HepG2 (cell line): ENCODE measurements around the gene THSD8. TPM values are rescaled to one million over a fixed set of nuclear protein-coding genes. Genes with fewer than 3 reads are reported as not detected.

Experiments used
- ASH2L ChIP-seq: fragments of 300-600, 200-600 bp; sonication (generic); IDR thresholded peaks from 2 replicates; pipeline ENCODE4 v1.7.0; 2017; ENCODE audit warnings: low read depth, mild to moderate bottlenecking, moderate library complexity, mixed read lengths, low read length; ENCODE audit not compliant: insufficient read length
- ERF ChIP-seq: IDR thresholded peaks from 2 replicates; pipeline ENCODE4 v1.6.1; 2018; ENCODE audit warnings: missing biosample characterization, missing genetic modification reagents
- HDAC1 ChIP-seq: sonication (generic); formaldehyde crosslinking; IDR thresholded peaks from 2 replicates; pipeline ENCODE4 v1.5.1; 2020; ENCODE audit warnings: mild to moderate bottlenecking, missing genetic modification reagents
- JUN ChIP-seq: sonication (generic); formaldehyde crosslinking; IDR thresholded peaks from 2 replicates; pipeline ENCODE4 v1.4.0; 2020; ENCODE audit warnings: mild to moderate bottlenecking, missing genetic modification reagents
- NR2F2 ChIP-seq: IDR thresholded peaks from 2 replicates; pipeline ENCODE4 v1.6.1; 2012; ENCODE audit warnings: low read depth, inconsistent platforms, borderline replicate concordance
- RFXANK ChIP-seq: IDR thresholded peaks from 2 replicates; pipeline ENCODE4 v1.6.1; 2016
- RFXAP ChIP-seq: sonication (generic); formaldehyde crosslinking; IDR thresholded peaks from 2 replicates; pipeline ENCODE4 v1.4.0; 2020; ENCODE audit warnings: missing genetic modification reagents, borderline replicate concordance
- TOE1 ChIP-seq: sonication (generic); formaldehyde crosslinking; IDR thresholded peaks from 2 replicates; pipeline ENCODE4 v1.4.0; 2020; ENCODE audit warnings: mild to moderate bottlenecking, missing genetic modification reagents
- ZNF337 ChIP-seq: sonication (generic); formaldehyde crosslinking; IDR thresholded peaks from 2 replicates; pipeline ENCODE4 v1.5.1; 2020; ENCODE audit warnings: missing genetic modification reagents, low read depth, mild to moderate bottlenecking, borderline replicate concordance
- ZNF343 ChIP-seq: sonication (generic); formaldehyde crosslinking; IDR thresholded peaks from 2 replicates; pipeline ENCODE4 v1.4.0; 2020; ENCODE audit warnings: mild to moderate bottlenecking, missing genetic modification reagents
- ZNF496 ChIP-seq: sonication (generic); formaldehyde crosslinking; IDR thresholded peaks from 2 replicates; pipeline ENCODE4 v1.8.1; 2023; ENCODE audit warnings: mild to moderate bottlenecking, moderate library complexity, missing genetic modification reagents; ENCODE audit not compliant: insufficient replicate concordance
- ZNF543 ChIP-seq: sonication (generic); formaldehyde crosslinking; IDR thresholded peaks from 2 replicates; pipeline ENCODE4 v1.4.0; 2020; ENCODE audit warnings: mild to moderate bottlenecking, missing genetic modification reagents
- ZSCAN12 ChIP-seq: sonication (generic); formaldehyde crosslinking; IDR thresholded peaks from 2 replicates; pipeline ENCODE4 v1.9.0; 2021; ENCODE audit warnings: mild to moderate bottlenecking, missing genetic modification reagents
- ZSCAN31 ChIP-seq: sonication (generic); formaldehyde crosslinking; IDR thresholded peaks from 2 replicates; pipeline ENCODE4 v1.5.0; 2020; ENCODE audit warnings: low read depth, mild to moderate bottlenecking, missing genetic modification reagents
- polyA plus RNA-seq, 8 experiments: library from polyadenylated mRNA; depleted of rRNA in 3 of 8; stranded (reverse) in 7 of 8; unstranded in 1 of 8; fragments of >200 nt; fragmentation: Illumina TruSeq in 4 of 8; extraction: Trizol in 4 of 8; gene quantifications; 2 replicates each; pipeline versions ENCODE4 v1.2.1 to v1.2.3, GENCODE V29; 2011 to 2016; ENCODE audit warnings: low read depth in 4 of 8, missing spikeins in 1 of 8, mixed read lengths in 1 of 8; ENCODE audit not compliant: insufficient read depth in 1 of 8
- total RNA-seq, 5 experiments: library from RNA; depleted of rRNA; stranded (reverse); fragments of >200 nt; fragmentation: Illumina TruSeq; extraction: Trizol; gene quantifications; 2 replicates each; pipeline ENCODE4 v1.2.3, GENCODE V29; 2016; ENCODE audit warnings: low read depth in 1 of 5
- TF ChIP-seq, protein P1 (sequence below): sonication (generic); formaldehyde crosslinking; IDR thresholded peaks from 2 replicates; pipeline ENCODE4 v1.4.0; 2020; ENCODE audit warnings: mild to moderate bottlenecking, missing genetic modification reagents
- TF ChIP-seq, protein P2 (sequence below): sonication (generic); formaldehyde crosslinking; IDR thresholded peaks from 2 replicates; pipeline ENCODE4 v1.4.0; 2020; ENCODE audit warnings: missing genetic modification reagents, borderline replicate concordance

THSD8 gene
- total and polyA plus RNA-seq, 2 of the 13 experiments (the other 11 are each of a cell fraction or from before 2014, with no cell fraction given) = 4.8 to 14.9 TPM

DNA sequence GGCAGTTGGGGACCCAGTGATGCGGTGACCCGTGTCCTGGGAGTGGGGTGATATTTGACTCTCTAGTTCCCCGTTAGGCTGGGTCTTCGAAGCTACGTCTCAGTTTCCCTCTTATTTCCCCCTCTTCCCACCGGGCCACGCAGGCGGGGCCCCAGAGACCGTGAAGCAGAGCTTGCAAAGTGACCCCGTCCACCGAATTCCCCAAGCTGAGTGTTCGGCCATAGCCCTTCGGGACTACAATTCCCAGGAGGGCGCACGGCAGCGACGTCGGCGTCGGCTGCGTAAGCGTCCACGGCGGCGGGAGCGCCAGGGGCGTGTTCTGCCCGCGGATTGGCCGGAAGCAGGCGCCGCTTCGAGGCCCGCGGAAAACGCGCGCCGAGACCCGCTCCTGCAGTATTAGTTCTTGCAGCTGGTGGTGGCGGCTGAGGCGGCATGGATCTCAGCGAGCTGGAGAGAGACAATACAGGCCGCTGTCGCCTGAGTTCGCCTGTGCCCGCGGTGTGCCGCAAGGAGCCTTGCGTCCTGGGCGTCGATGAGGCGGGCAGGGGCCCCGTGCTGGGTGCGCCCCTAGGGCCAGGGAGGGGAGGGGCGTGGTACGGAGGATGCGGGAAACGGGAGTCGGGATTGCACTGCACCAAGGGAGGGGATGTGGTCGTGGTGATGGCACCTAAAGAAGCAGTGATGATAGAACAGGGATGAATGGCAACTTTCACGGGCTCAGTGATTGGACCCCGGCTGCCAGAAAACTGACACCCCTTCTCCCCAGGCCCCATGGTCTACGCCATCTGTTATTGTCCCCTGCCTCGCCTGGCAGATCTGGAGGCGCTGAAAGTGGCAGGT lies 4.6 kb downstream of the THSD8 start, which contains the start of gene RNASEH2A (continued):
- TF ChIP-seq, protein P1, sequence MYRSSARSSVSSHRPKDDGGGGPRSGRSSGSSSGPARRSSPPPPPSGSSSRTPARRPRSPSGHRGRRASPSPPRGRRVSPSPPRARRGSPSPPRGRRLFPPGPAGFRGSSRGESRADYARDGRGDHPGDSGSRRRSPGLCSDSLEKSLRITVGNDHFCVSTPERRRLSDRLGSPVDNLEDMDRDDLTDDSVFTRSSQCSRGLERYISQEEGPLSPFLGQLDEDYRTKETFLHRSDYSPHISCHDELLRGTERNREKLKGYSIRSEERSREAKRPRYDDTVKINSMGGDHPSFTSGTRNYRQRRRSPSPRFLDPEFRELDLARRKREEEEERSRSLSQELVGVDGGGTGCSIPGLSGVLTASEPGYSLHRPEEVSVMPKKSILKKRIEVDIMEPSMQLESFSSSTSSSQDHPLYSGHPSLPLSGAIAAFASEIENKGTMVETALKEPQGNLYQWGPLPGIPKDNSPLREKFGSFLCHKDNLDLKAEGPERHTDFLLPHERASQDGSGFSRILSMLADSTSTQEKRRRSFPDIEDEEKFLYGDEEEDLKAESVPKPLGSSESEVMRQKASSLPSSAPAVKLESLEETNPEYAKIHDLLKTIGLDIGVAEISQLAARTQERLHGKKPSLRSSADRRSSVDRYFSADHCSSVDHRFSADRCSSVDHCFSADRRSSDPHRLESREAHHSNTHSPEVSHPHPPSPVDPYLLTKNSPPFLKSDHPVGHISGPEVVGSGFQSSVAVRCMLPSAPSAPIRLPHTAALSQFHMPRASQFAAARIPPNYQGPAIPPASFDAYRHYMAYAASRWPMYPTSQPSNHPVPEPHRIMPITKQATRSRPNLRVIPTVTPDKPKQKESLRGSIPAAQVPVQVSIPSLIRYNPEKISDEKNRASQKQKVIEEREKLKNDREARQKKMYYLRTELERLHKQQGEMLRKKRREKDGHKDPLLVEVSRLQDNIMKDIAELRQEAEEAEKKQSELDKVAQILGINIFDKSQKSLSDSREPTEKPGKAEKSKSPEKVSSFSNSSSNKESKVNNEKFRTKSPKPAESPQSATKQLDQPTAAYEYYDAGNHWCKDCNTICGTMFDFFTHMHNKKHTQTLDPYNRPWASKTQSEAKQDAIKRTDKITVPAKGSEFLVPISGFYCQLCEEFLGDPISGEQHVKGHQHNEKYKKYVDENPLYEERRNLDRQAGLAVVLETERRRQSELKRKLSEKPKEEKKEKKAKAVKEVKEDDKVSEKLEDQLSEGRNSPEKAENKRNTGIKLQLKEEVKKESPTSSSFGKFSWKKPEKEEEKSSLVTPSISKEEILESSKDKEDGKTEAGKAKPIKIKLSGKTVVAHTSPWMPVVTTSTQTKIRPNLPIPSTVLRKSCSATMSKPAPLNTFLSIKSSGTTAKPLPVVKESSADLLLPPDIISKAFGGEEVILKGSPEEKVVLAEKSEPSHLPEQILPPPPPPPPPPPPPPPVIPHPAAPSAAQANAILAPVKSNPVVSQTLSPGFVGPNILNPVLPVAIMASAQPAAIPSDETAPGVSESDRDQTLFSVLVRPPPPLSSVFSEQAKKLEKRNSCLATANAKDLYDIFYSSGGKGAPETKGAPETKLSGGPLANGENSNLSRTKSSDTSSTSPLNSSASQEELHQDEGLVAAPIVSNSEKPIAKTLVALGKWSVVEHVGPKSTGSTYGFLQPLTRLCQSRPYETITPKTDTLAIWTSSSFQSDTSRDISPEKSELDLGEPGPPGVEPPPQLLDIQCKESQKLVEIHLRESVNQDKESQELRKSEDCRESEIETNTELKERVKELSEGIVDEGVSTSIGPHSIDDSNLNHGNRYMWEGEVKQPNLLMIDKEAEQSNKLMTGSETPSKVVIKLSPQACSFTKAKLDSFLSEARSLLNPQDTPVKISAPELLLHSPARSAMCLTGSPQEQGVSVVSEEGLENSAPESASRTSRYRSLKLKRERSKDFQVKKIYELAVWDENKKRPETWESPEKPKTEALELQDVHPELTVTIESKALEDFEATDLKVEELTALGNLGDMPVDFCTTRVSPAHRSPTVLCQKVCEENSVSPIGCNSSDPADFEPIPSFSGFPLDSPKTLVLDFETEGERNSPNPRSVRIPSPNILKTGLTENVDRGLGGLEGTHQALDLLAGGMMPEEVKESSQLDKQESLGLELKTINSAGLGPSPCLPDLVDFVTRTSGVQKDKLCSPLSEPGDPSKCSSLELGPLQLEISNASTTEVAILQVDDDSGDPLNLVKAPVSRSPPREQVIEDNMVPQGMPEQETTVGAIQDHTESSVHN (CRISPR knock-in tag) = 0 out of 2 replicates have a peak, but pooled peaks have one; percentile 41
- TF ChIP-seq, protein P2, sequence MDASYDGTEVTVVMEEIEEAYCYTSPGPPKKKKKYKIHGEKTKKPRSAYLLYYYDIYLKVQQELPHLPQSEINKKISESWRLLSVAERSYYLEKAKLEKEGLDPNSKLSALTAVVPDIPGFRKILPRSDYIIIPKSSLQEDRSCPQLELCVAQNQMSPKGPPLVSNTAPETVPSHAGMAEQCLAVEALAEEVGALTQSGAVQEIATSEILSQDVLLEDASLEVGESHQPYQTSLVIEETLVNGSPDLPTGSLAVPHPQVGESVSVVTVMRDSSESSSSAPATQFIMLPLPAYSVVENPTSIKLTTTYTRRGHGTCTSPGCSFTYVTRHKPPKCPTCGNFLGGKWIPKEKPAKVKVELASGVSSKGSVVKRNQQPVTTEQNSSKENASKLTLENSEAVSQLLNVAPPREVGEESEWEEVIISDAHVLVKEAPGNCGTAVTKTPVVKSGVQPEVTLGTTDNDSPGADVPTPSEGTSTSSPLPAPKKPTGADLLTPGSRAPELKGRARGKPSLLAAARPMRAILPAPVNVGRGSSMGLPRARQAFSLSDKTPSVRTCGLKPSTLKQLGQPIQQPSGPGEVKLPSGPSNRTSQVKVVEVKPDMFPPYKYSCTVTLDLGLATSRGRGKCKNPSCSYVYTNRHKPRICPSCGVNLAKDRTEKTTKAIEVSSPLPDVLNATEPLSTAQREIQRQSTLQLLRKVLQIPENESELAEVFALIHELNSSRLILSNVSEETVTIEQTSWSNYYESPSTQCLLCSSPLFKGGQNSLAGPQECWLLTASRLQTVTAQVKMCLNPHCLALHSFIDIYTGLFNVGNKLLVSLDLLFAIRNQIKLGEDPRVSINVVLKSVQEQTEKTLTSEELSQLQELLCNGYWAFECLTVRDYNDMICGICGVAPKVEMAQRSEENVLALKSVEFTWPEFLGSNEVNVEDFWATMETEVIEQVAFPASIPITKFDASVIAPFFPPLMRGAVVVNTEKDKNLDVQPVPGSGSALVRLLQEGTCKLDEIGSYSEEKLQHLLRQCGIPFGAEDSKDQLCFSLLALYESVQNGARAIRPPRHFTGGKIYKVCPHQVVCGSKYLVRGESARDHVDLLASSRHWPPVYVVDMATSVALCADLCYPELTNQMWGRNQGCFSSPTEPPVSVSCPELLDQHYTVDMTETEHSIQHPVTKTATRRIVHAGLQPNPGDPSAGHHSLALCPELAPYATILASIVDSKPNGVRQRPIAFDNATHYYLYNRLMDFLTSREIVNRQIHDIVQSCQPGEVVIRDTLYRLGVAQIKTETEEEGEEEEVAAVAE (CRISPR knock-in tag) = peak; percentile 66; the same call in 1 of the 2 replicates
- TF ChIP-seq ZSCAN12 (peak; percentile 53; the same call in 1 of the 2 replicates), NR2F2 (no peak; the same call in 1 of the 2 replicates), ERF (CRISPR knock-in tag) (peak; percentile 90; the same call in 1 of the 2 replicates), RFXANK (CRISPR knock-in tag) (peak; percentile 68; the same call in 1 of the 2 replicates), ZNF337 (0 out of 2 replicates have a peak, but pooled peaks have one; percentile 59), ZNF496 (CRISPR knock-in tag) (no peak), ZNF543 (CRISPR knock-in tag) (peak; percentile 79; the same call in 1 of the 2 replicates), RFXAP (peak; percentile 70), JUN (0 out of 2 replicates have a peak, but pooled peaks have one; percentile 55), ZSCAN31 (CRISPR knock-in tag) (peak; percentile 65; the same call in 1 of the 2 replicates), ASH2L (peak; percentile 75), ZNF343 (CRISPR knock-in tag) (peak; percentile 89; the same call in 1 of the 2 replicates), HDAC1 (CRISPR knock-in tag) (peak; percentile 98), TOE1 (CRISPR knock-in tag) (no peak)
